MM.1S (cell line): ENCODE measurements around the gene SLCO3A1.
A peak's percentile ranks its signal among the peaks of the same experiment; 100 is the strongest.

Experiments used
- DNase-seq: peaks from one replicate; pipeline ENCODE4 v3.0.0-alpha.2; 2015
- H2AFZ ChIP-seq: fragments of 300-600 bp; sonication (generic); 2 replicates; pipeline ENCODE4 v1.6.0; 2016; ENCODE audit warnings: antibody characterized with exemption, low read length
- H3F3A ChIP-seq: fragments of 300-600 bp; sonication (generic); 2 replicates; pipeline ENCODE4 v1.6.1; 2016; ENCODE audit warnings: mild to moderate bottlenecking, antibody characterized with exemption, low read length, moderate library complexity, mixed read lengths; ENCODE audit not compliant: insufficient read depth
- H3K27ac ChIP-seq: fragments of 300-600 bp; sonication (generic); 2 replicates; pipeline ENCODE4 v1.5.1; 2016; ENCODE audit warnings: mild to moderate bottlenecking, low read length
- H3K27me3 ChIP-seq: fragments of 300-600 bp; sonication (generic); replicated peaks from 2 replicates; pipeline ENCODE4 v1.6.0; 2016; ENCODE audit warnings: low read length; ENCODE audit not compliant: insufficient read depth
- H3K36me3 ChIP-seq: fragments of 300-600 bp; sonication (generic); replicated peaks from 2 replicates; pipeline ENCODE4 v1.6.1; 2016; ENCODE audit warnings: mild to moderate bottlenecking, low read length, mixed read lengths; ENCODE audit not compliant: insufficient read depth
- H3K4me1 ChIP-seq: fragments of 300-600 bp; sonication (generic); 2 replicates; pipeline ENCODE4 v1.6.1; 2016; ENCODE audit warnings: low read length, mixed read lengths
- H3K4me2 ChIP-seq: fragments of 300-600 bp; sonication (generic); 2 replicates; pipeline ENCODE4 v1.6.0; 2016; ENCODE audit warnings: low read depth, low read length
- H3K4me3 ChIP-seq: fragments of 300-600 bp; sonication (generic); 2 replicates; pipeline ENCODE4 v1.5.1; 2016; ENCODE audit warnings: low read length, mixed read lengths
- H3K79me2 ChIP-seq: fragments of 300-600 bp; sonication (generic); 2 replicates; pipeline ENCODE4 v1.6.1; 2016; ENCODE audit warnings: mixed run types, low read length, mixed read lengths
- H3K9ac ChIP-seq: fragments of 300-600 bp; sonication (generic); 2 replicates; pipeline ENCODE4 v1.6.1; 2016; ENCODE audit warnings: low read length, mixed read lengths
- H3K9me2 ChIP-seq: fragments of 300-600 bp; sonication (generic); replicated peaks from 2 replicates; pipeline ENCODE4 v1.6.1; 2016; ENCODE audit warnings: mild to moderate bottlenecking, low read length, mixed read lengths; ENCODE audit not compliant: insufficient read depth
- H3K9me3 ChIP-seq: fragments of 300-600 bp; sonication (generic); replicated peaks from 2 replicates; pipeline ENCODE4 v1.6.1; 2016; ENCODE audit warnings: mild to moderate bottlenecking, low read length, mixed read lengths; ENCODE audit not compliant: insufficient read depth
- H4K20me1 ChIP-seq: fragments of 300-600 bp; sonication (generic); 2 replicates; pipeline ENCODE4 v1.6.1; 2016; ENCODE audit warnings: mild to moderate bottlenecking, low read length, moderate library complexity, mixed read lengths; ENCODE audit not compliant: insufficient read depth
- EZH2 ChIP-seq: fragments of 300-600 bp; sonication (generic); optimal IDR thresholded peaks from 2 replicates; pipeline ENCODE3; 2017; ENCODE audit warnings: low read depth, mild to moderate bottlenecking, antibody characterized with exemption, low read length, mixed read lengths
- EZH2phosphoT487 ChIP-seq: fragments of 300-600 bp; sonication (generic); IDR thresholded peaks from 2 replicates; pipeline ENCODE4 v1.6.1; 2018; ENCODE audit warnings: antibody characterized with exemption, low read length
- TF ChIP-seq, protein P1 (sequence below): fragments of 300-600 bp; sonication (generic); IDR thresholded peaks from 2 replicates; pipeline ENCODE4 v1.5.1; 2016; ENCODE audit warnings: antibody characterized with exemption, low read length, mixed read lengths

The SLCO3A1 gene

DNA sequence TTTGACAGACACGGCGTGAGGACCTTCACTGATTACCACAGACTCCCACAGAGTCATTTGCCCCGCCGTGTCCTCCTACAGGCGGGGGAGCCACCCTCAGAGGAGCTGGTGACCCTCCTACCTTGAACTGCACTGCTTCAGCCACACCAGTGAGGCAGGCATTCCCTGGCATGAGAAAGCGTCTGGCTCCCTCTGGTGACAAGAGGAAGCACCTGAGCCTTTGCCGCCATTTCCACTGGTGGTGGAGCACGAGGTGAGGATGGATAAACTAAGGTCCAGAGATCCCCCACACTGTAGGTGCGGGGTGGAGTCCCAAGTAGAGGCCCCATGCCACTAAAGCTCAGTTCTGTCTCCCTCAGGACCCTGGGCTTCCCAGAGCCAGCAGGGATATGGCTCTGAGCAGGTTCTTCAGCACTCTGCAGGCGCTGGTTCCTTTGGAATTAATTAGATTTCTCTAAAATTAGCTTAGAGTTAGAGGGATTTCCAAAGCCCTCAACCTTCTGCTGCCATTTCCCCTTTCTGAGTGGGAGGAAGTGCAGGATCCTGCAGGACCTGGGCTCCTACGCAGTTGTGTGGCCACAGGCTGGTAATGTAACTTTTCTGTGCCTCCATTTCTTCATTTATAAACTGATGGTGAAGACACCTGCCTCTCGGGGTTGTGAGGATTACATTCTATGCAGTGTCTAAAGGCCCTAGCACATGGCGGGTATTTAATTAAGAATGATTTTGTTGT is 224.0 kb downstream of the SLCO3A1 start:
- H2AFZ ChIP-seq = no peak overlapping the region
- H3K27ac ChIP-seq = no peak overlapping the region
- H3K27me3 ChIP-seq = no peaks in the 10 kb centered on the region
- no peaks in the 10 kb centered on the region for H3F3A ChIP-seq
- H4K20me1 ChIP-seq = no peaks in the 10 kb centered on the region
- H3K9me3 ChIP-seq = no peaks in the 10 kb centered on the region
- peak; percentile 74 for DNase-seq
- H3K9me2 ChIP-seq = no peaks in the 10 kb centered on the region
- no peak for TF ChIP-seq EZH2
- TF ChIP-seq EZH2phosphoT487 = no peak
- TF ChIP-seq, protein P1, sequence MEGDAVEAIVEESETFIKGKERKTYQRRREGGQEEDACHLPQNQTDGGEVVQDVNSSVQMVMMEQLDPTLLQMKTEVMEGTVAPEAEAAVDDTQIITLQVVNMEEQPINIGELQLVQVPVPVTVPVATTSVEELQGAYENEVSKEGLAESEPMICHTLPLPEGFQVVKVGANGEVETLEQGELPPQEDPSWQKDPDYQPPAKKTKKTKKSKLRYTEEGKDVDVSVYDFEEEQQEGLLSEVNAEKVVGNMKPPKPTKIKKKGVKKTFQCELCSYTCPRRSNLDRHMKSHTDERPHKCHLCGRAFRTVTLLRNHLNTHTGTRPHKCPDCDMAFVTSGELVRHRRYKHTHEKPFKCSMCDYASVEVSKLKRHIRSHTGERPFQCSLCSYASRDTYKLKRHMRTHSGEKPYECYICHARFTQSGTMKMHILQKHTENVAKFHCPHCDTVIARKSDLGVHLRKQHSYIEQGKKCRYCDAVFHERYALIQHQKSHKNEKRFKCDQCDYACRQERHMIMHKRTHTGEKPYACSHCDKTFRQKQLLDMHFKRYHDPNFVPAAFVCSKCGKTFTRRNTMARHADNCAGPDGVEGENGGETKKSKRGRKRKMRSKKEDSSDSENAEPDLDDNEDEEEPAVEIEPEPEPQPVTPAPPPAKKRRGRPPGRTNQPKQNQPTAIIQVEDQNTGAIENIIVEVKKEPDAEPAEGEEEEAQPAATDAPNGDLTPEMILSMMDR = peak; percentile 82
- no peak overlapping the region for H3K4me3 ChIP-seq
- no peaks in the 10 kb centered on the region for H3K79me2 ChIP-seq
- H3K9ac ChIP-seq = no peak overlapping the region
- no peak overlapping the region for H3K4me2 ChIP-seq
- H3K36me3 ChIP-seq = no peaks in the 10 kb centered on the region
- no peaks in the 10 kb centered on the region for H3K4me1 ChIP-seq

DNA sequence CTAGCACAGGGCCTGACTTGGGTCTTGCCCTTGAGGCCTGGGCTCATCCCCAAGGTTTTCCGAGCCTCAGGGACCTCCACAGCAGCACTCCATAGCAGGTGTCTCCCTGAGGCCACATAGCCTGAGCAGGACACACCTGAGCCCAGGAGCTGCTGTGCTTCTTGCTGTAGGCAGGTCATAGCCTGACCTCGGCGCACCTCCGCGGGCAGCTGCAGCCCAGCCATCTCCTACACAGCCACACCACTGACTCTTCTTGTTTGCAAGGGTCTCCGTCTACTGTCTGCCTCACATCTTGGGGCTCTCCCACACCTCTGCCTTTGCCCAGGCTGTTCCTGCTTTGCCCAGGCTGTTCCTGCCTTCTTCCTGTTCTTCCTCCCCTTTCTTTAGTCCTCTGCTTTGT is 224.8 kb downstream of the SLCO3A1 start:
- no peaks in the 10 kb centered on the region for H3K36me3 ChIP-seq
- no peak overlapping the region for H3K4me3 ChIP-seq
- H3F3A ChIP-seq = no peaks in the 10 kb centered on the region
- H3K27ac ChIP-seq = no peak overlapping the region
- H4K20me1 ChIP-seq = no peaks in the 10 kb centered on the region
- no peak overlapping the region for H3K9ac ChIP-seq
- no peaks in the 10 kb centered on the region for H3K4me1 ChIP-seq
- no peaks in the 10 kb centered on the region for H3K9me2 ChIP-seq
- H3K4me2 ChIP-seq = no peak overlapping the region
- no peak overlapping the region for H2AFZ ChIP-seq
- no peaks in the 10 kb centered on the region for H3K79me2 ChIP-seq
- H3K27me3 ChIP-seq = no peaks in the 10 kb centered on the region
- no peak for TF ChIP-seq EZH2phosphoT487
- DNase-seq = no peak
- no peaks in the 10 kb centered on the region for H3K9me3 ChIP-seq

DNA sequence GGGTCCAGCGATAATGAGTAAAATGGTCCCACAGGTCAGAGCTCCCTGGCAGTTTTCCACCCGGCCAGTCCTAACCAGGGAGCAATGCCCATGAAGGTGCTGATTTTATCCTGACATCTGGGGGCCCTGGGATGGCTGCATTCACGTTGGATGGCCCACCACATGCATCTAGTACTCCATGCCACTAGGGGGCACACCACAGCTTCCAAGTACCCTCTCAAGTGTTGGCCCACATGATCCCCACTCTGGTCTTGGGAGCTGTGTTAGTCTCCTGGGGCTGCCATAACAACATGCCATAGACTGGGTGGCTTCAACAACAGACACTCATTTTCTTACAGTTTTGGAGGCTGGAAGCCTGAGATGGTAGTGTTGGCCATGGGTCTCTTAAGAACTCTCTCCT is 225.5 kb downstream of the SLCO3A1 start:
- Histone ChIP-seq H3K27ac (no peak overlapping the region), H3K9me3 (no peaks in the 10 kb centered on the region), H2AFZ (no peak overlapping the region), H3F3A (no peaks in the 10 kb centered on the region), H3K9ac (no peak overlapping the region), H3K27me3 (no peaks in the 10 kb centered on the region), H3K79me2 (no peaks in the 10 kb centered on the region), H3K9me2 (no peaks in the 10 kb centered on the region), H3K4me2 (no peak overlapping the region), H3K4me1 (no peaks in the 10 kb centered on the region), H3K36me3 (no peaks in the 10 kb centered on the region), H4K20me1 (no peaks in the 10 kb centered on the region), H3K4me3 (no peak overlapping the region)
- TF ChIP-seq EZH2 (no peak), EZH2phosphoT487 (no peak)
- TF ChIP-seq, protein P1 = peak; percentile 43
- no peak for DNase-seq

DNA sequence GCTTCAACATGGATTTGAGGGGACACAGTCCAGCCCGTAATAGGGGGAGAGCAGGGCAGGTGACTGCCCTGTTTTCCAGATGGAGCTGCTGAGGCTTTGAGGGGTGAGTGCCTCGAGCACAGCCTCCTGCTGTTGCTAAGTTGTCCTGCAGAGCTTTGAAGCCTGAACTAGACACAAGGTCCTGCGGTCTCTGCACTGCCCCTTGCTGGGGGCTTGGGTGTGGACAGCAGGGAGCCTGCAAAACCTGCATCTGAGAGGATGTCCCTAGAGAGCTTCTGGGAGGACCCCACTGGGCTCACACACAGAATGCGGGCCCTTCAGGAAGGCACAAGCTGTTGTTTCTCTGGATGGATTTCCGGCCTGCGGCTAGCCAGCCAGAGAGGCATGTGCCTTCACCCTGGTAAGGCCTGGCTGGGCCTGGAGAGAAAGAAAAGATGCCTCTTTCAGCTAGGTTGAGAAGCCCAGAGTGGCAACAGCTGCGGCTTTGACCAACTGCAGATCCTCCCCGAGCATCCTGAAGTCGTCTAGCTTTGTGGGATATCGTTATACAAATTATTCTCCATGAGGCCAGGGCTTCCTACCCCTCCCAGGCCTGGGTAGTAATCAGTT is 226.2 kb downstream of the SLCO3A1 start:
- Histone ChIP-seq H4K20me1 (no peaks in the 10 kb centered on the region), H3F3A (no peaks in the 10 kb centered on the region), H3K9ac (no peak overlapping the region), H3K79me2 (no peaks in the 10 kb centered on the region), H3K4me2 (no peak overlapping the region), H2AFZ (no peak overlapping the region), H3K9me3 (no peaks in the 10 kb centered on the region), H3K9me2 (no peaks in the 10 kb centered on the region), H3K4me3 (no peak overlapping the region), H3K36me3 (no peaks in the 10 kb centered on the region), H3K4me1 (no peaks in the 10 kb centered on the region), H3K27ac (no peak overlapping the region), H3K27me3 (no peaks in the 10 kb centered on the region)
- no peak for DNase-seq
- no peak for TF ChIP-seq EZH2
- no peak for TF ChIP-seq EZH2phosphoT487
- TF ChIP-seq, protein P1 = no peak
